Posterior vena cava (tissue), 2 donors: ENCODE measurements around the gene TFPI. TPM values are rescaled to one million over a fixed set of nuclear protein-coding genes. Genes with fewer than 3 reads are reported as not detected.

ENCODE experiments used
- DNase-seq: peaks from one replicate; pipeline ENCODE4 v3.0.0-alpha.2; 2020; ENCODE audit warnings: low spot score
- intact Hi-C, 2 donors: fragments of 100-400 bp; cut with DNase I; formaldehyde crosslinking; loops; one replicate each; pipeline versions ENCODE4 v1.14.1 to v1.14.2; 2022 to 2023
- total RNA-seq, 2 donors: library from RNA; stranded (reverse); fragmentation: NEBNext Ultra II Directional; extraction: Animal tissue kit (Norgen Biotek cat#: 25700); gene quantifications; one replicate each; pipeline ENCODE4 v1.2.1, GENCODE V29; 2021
- donor health status: DM: yes; HTN: yes; CAD: no.
- donor health status: DM: yes; HTN: yes; CAD: no.

The TFPI gene
- total RNA-seq, 2 donors from 2014 or later, result 109 to 117 TPM

GRCh38 chr2:187442778-187443177 lies 111.5 kb downstream of the TFPI start:
- intact Hi-C loops, result no loop called here

GRCh38 chr2:187442378-187442777 lies 111.9 kb downstream of the TFPI start:
- no peak for DNase-seq
- intact Hi-C loops, result no loop called here

More at GRCh38 chr2:187442778-187443177, 111.5 kb downstream of the TFPI start:
- no peak for DNase-seq

GRCh38 chr2:187440101-187440675 lies 114.0 kb downstream of the TFPI start:
- intact Hi-C loops, result no loop called here
- no peak for DNase-seq

- intact Hi-C loops, result loop anchor here in 1 of 2 donors (5.0 kb wide), 1 partner anchor 36 kb away; no protein-coding TSS in a partner anchor
- DNase-seq, result no peak
Measured at GRCh38 chr2:187438455-187438854, 115.8 kb downstream of the TFPI start.

- no peak for DNase-seq
- intact Hi-C loops, result loop anchor here in 1 of 2 donors (5.0 kb wide), 1 partner anchor 33 kb away; no protein-coding TSS in a partner anchor
Measured at GRCh38 chr2:187435756-187436155, 118.5 kb downstream of the TFPI start.

- intact Hi-C loops, result loop anchor here in 1 of 2 donors (5.0 kb wide), 1 partner anchor 33 kb away; no protein-coding TSS in a partner anchor
- DNase-seq, result no peak
Measured at GRCh38 chr2:187435078-187435477, 119.2 kb downstream of the TFPI start.

- DNase-seq, result no peak
- intact Hi-C loops, result no loop called here
Measured at GRCh38 chr2:187434342-187434785, 119.9 kb downstream of the TFPI start.

- DNase-seq, result no peak
- intact Hi-C loops, result no loop called here
Measured at GRCh38 chr2:187431911-187432310, 122.3 kb downstream of the TFPI start.

GRCh38 chr2:187429989-187430388 lies 124.2 kb downstream of the TFPI start:
- DNase-seq, result no peak
- intact Hi-C loops, result no loop called here

- intact Hi-C loops, result no loop called here
Measured at GRCh38 chr2:187424146-187424545, 130.1 kb downstream of the TFPI start.

GRCh38 chr2:187422282-187422681 lies 132.0 kb downstream of the TFPI start:
- intact Hi-C loops, result no loop called here
- DNase-seq, result no peak

More at GRCh38 chr2:187424146-187424545, 130.1 kb downstream of the TFPI start:
- DNase-seq, result no peak

- intact Hi-C loops, result no loop called here
- DNase-seq, result no peak
Measured at GRCh38 chr2:187421519-187421918, 132.7 kb downstream of the TFPI start.

GRCh38 chr2:187419808-187420207 lies 134.4 kb downstream of the TFPI start:
- intact Hi-C loops, result no loop called here
- DNase-seq, result no peak

GRCh38 chr2:187415449-187415848 lies 138.8 kb downstream of the TFPI start:
- intact Hi-C loops, result no loop called here
- peak; percentile 38 for DNase-seq

Other genes starting within 250 kb of the TFPI start
- 10 to 100 TPM; 60.6 to 87.1 TPM for gene CALCRL, start 106.2 kb downstream of the TFPI start, total RNA-seq